Chondrocyte (in vitro differentiated cells): Measurements from ENCODE around the gene PPIL3. TPM values are rescaled to one million over a fixed set of nuclear protein-coding genes. Genes with fewer than 3 reads are reported as not detected.

Experiments
- DNase-seq: peaks from one replicate; pipeline ENCODE4 v3.0.0; 2021; ENCODE audit warnings: mixed read lengths, low spot score
- H3K27ac Mint-ChIP-seq: one replicate; pipeline ENCODE4 v1.8.0; 2021; ENCODE audit warnings: mild to moderate bottlenecking, moderate library complexity, mixed read lengths; ENCODE audit not compliant: unreplicated experiment
- H3K27me3 Mint-ChIP-seq: 2 replicates; pipeline ENCODE4 v1.8.0; 2021; ENCODE audit warnings: low read depth, mixed read lengths
- H3K36me3 Mint-ChIP-seq: 2 replicates; pipeline ENCODE4 v1.8.0; 2021; ENCODE audit warnings: low read depth, mixed read lengths
- H3K4me1 Mint-ChIP-seq: 2 replicates; pipeline ENCODE4 v1.8.0; 2021; ENCODE audit warnings: low read depth, mild to moderate bottlenecking, mixed read lengths
- H3K4me3 Mint-ChIP-seq: one replicate; pipeline ENCODE4 v1.8.0; 2021; ENCODE audit warnings: mild to moderate bottlenecking, moderate library complexity, mixed read lengths; ENCODE audit not compliant: unreplicated experiment
- H3K9me3 Mint-ChIP-seq: 2 replicates; pipeline ENCODE4 v1.8.0; 2021; ENCODE audit warnings: low read depth, mixed read lengths
- total RNA-seq: library from RNA; stranded (reverse); gene quantifications from 3 replicates; pipeline ENCODE4 v1.2.1, GENCODE V29; 2021
- TF ChIP-seq, protein P1 (sequence below): fragments of 200-600 bp; sonication (generic); IDR thresholded peaks from 2 replicates; pipeline ENCODE4 v1.5.0; 2021; ENCODE audit warnings: antibody characterized with exemption, mild to moderate bottlenecking, moderate library complexity

Gene PPIL3
- total RNA-seq, 1 donor from 2014 or later = 34.8 TPM

DNA sequence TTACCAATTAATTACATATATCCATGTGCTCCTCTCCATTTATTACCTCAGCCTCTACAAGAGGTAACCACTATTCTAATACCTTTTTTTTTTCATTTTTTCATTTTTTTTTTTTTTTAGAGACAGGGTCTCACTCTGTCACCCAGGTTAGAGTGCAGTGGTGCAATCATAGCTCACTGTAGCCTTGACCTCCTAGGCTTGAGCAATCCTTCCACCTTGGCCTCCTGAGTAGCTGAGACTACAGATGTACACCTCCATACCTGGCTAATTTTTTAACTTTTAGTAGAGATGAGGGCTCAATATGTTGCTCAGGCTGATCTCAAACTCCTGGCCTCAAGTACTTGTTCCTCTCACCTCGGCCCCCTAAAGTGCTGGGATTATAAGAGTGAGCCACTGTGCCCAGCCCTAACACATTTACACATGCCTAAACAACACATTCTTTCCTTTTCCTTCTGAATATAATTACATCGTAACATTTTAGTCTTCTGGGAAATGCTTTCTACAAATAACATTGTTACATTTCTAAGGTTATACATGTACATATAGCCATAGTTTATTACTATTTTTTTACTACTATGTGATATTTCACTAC lies 10.5 kb downstream of the PPIL3 start:
- Mint-ChIP-seq H3K9me3 (no peaks in the 10 kb centered on the region), H3K27me3 (no peaks in the 10 kb centered on the region), H3K4me1 (no peaks in the 10 kb centered on the region), H3K4me3 (no peak overlapping the region), H3K36me3 (peaks cover 20% of the 10 kb centered on the region), H3K27ac (no peak overlapping the region)
- DNase-seq = no peak
- TF ChIP-seq, protein P1, sequence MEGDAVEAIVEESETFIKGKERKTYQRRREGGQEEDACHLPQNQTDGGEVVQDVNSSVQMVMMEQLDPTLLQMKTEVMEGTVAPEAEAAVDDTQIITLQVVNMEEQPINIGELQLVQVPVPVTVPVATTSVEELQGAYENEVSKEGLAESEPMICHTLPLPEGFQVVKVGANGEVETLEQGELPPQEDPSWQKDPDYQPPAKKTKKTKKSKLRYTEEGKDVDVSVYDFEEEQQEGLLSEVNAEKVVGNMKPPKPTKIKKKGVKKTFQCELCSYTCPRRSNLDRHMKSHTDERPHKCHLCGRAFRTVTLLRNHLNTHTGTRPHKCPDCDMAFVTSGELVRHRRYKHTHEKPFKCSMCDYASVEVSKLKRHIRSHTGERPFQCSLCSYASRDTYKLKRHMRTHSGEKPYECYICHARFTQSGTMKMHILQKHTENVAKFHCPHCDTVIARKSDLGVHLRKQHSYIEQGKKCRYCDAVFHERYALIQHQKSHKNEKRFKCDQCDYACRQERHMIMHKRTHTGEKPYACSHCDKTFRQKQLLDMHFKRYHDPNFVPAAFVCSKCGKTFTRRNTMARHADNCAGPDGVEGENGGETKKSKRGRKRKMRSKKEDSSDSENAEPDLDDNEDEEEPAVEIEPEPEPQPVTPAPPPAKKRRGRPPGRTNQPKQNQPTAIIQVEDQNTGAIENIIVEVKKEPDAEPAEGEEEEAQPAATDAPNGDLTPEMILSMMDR = no peak

DNA sequence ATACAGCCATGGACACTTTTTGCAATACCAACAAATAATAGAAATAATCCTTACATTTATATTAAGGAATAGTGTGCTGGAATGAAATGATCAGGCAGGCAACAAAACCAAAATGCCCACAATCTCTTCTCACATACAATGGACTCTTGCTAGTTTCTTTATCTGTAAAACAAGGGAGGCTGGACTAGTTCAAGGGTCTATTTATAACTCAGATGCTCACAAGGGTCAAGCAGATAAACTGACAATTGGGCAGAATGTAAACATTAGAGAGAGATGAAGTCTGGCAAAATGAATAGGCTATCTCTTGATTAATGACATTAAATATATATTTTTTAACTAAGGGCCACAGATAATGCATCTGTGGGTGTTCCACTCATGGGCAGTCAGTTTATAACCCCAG lies 11.4 kb downstream of the PPIL3 start:
- DNase-seq = no peak
- Mint-ChIP-seq H3K27ac (no peak overlapping the region), H3K4me1 (no peaks in the 10 kb centered on the region), H3K36me3 (peaks cover 18% of the 10 kb centered on the region), H3K27me3 (no peaks in the 10 kb centered on the region), H3K9me3 (no peaks in the 10 kb centered on the region), H3K4me3 (no peak overlapping the region)
- TF ChIP-seq, protein P1 = no peak

DNA sequence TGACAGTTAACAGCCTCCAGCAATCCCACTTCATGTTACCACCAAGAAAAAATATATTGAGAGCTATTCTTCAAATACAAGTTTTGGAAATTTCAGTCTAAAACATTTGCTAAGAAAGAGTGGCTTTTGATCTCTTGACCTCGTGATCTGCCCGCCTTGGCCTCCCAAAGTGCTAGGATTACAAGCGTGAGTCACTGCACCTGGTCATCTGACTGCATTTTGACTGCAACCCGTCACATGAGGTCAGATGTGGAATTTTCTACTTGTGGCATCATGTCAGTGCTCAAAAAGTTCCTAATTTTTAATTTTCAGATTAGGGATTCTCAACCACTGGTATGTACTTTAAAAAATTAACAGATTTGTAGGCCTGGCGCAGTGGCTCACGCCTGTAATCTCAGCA lies 15.3 kb downstream of the PPIL3 start:
- no peak for DNase-seq
- no peaks in the 10 kb centered on the region for H3K27me3 Mint-ChIP-seq
- H3K36me3 Mint-ChIP-seq = peaks cover 17% of the 10 kb centered on the region
- TF ChIP-seq, protein P1 = no peak
- no peak overlapping the region for H3K4me3 Mint-ChIP-seq
- H3K4me1 Mint-ChIP-seq = no peaks in the 10 kb centered on the region
- no peak overlapping the region for H3K27ac Mint-ChIP-seq
- no peaks in the 10 kb centered on the region for H3K9me3 Mint-ChIP-seq

DNA sequence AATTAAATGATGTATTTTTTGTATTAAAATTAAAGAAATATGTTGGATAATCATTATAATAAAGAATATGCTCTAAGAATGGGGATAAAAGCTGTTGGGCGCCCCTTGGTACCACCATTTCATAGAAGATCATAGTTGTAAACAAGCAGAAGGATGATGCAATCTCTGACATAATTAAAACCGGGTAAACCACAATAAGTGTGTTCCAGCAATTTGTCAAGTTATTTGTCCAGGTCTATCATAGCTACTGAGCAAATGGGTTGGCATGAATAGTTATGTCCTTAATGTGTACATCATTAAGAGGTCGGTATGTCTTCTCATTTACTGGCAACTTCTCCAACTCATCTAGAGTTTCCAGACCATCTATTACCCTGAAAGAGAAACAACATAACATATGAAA lies 17.7 kb downstream of the PPIL3 start:
- Mint-ChIP-seq H3K9me3 (no peaks in the 10 kb centered on the region), H3K27me3 (no peaks in the 10 kb centered on the region), H3K36me3 (peaks cover 15% of the 10 kb centered on the region), H3K4me3 (no peak overlapping the region), H3K27ac (no peak overlapping the region), H3K4me1 (peaks cover 7% of the 10 kb centered on the region)
- TF ChIP-seq, protein P1 = no peak
- DNase-seq = no peak

DNA sequence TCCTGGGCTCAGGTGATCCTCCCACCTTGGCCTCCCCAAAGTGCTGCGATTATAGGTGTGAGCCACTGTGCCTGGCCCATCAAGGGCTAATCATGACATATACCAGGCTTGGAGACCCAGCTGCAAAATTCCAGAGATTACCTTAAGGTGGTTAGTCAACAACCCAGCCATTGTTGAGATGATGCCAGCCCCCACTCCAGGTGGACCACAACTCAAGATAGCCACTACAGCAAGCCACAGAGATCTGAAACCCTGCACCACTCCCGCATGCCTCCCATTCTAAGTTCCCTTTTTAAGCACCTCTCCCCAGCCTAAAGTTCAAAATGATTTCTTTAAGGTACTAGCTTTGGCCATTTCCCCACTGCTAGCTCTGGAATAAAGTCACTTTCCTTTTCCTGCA lies 19.9 kb downstream of the PPIL3 start:
- Mint-ChIP-seq H3K4me3 (no peak overlapping the region), H3K27me3 (no peaks in the 10 kb centered on the region), H3K9me3 (no peaks in the 10 kb centered on the region), H3K36me3 (peaks cover 7% of the 10 kb centered on the region), H3K4me1 (peaks cover 14% of the 10 kb centered on the region), H3K27ac (no peak overlapping the region)
- no peak for DNase-seq
- TF ChIP-seq, protein P1 = no peak
